Body of pancreas (tissue), 4 donors: ENCODE results near the gene PKD2L2.

Experiments
- CTCF ChIP-seq, 7 experiments: fragments of 450-650 bp in 4 of 7; fragments of 200-600 bp in 3 of 7; sonication (generic) in 3 of 7; IDR thresholded peaks; one replicate each; pipeline ENCODE4 v1.5.1; 2016 to 2019; ENCODE audit warnings: antibody characterized with exemption in 7 of 7
- POLR2A ChIP-seq, 3 donors: fragments of 450-650 bp; IDR thresholded peaks; one replicate each; pipeline ENCODE4 v1.6.1; 2016; ENCODE audit warnings: antibody characterized with exemption in 3 of 3, mild to moderate bottlenecking in 2 of 3

- TF ChIP-seq POLR2A (IDR thresholded peaks at IDR 0.05) = no peak
- TF ChIP-seq CTCF (IDR thresholded peaks at IDR 0.05) = peak in 1 of 7 experiments; percentile 10
Measured at GRCh38 chr5:137891849-137892248, 2.6 kb downstream of the PKD2L2 start.
